GM19328 (cell line): ENCODE data around the gene CINP.
"Not testable (repeated sequence)": the region's sequence is repeated elsewhere in the genome, so short reads cannot be mapped to it uniquely, and the experiment has no call there.

ENCODE experiments used
- ATAC-seq: cut with Tn5 transposase; IDR thresholded peaks from one replicate; pipeline ENCODE4 v1.9.1; 2021; ENCODE audit warnings: mild to moderate bottlenecking, moderate library complexity; ENCODE audit not compliant: unreplicated experiment

CINP gene

DNA sequence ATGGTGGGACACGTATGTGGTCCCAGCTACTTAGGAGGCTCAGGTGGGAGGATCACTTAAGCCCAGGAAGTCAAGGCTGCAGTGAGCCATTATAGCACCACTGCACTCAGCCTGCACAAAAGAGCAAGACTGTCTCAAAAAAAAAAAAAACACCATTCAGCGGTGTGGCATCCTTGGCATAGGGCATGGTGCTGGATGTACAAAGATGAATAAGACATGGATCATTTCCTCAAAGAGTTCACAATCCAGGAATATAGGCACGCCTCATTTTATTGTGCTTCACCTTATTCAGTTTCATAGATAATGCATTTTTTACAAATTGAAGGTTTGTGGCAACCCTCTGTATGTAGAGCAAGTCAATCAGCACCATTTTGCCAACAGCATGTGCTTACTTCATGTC lies 6.4 kb downstream of the CINP start:
- no peak for ATAC-seq

DNA sequence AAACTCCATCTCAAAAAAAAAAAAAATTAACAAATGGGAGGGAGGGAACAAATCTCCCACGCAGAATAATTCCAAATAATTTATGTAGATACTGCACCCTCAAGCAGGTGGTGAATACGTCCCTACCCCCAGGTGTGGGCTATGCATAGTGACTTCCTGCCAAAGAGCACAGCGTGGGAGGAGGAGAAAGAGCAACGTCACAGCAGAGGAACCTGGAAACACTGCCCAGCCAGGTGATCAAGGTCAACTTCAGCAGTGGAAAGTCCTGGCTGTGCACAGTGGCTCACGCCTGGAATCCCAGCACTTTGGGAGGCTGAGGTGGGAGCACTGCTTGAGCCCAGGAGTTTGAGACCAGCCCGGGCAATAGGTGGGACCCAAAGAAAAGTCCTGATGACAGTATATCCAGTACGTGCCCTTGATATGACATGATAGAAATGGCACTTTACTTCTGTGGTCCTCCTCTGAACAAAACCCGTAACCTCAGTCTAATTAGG lies 9.5 kb downstream of the CINP start:
- ATAC-seq = no peak

DNA sequence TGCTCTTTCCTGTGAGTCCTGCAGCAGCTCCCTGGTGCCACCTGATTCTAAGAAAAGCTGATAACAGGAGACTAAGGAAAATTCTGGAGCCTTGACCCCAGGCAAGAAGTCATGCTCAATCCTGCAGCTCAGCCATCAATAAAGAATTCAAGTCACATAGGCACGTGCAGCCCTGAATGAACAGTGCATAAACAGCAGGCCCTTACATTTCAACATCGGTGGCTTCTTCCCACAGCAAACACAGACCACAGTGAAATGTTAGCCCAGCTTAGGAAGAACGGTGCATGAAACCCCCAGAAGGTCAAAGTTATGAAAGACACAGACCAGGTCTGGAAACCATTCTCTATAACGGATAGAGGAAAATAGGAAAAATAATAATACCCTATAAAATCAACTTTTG lies 10.5 kb downstream of the CINP start:
- ATAC-seq = no peak

DNA sequence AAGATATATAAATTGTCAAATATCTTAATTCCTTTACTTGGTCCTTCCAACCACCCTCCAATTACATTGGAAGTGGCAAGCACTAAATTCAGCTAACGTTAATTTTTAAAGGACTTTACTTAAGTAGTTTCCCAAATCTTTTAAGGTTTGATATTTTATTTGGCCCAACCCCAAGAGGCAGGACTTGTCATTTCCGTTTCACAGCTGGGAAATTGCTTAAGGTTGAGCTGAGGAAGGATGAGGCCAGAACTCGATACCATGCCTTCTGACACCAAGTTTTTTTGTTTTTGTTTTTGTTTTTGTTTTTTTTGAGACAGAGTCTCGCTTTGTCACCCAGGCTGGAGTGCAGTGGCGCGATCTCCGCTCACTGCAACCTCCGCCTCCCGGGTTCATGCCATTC lies 11.1 kb downstream of the CINP start:
- ATAC-seq = not testable (repeated sequence)

DNA sequence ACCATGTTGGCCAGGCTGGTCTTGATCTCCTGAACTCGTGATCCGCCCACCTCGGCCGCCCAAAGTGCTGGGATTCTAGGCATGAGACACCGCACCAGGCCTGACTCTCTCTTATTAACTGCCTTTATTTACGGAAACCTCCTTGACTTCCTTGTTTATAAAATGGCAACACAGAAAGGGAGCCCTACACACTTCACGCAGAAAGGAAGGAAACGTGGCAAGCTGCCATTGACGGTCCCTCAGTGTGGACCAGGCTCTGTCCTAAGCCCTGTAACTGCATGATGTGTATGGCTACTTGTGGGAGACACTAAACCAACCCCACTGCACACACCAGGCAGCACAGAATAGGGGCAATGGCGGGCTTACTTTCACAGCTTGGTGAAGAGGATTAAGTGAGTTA lies 11.7 kb downstream of the CINP start:
- no peak for ATAC-seq

DNA sequence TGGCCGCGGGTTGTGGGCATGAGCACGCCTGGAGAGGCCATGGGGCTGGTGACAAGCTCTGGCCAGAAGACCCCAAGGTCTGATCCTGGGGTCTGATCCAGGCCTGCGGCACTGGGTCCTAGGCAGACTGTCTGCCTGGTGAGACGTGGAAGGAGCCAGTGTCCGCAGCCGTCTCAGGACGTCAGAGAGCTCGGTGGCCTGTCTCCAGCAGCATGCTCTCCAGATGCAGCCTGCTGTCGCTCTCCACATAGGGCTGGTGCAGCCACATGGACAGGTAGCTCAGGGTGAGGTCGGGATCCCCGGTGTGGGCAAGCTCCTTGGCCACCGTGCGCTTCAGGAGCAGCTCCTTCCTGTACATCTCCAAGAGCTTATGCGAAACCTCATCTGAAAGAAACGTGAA lies 14.3 kb downstream of the CINP start:
- no peak for ATAC-seq

DNA sequence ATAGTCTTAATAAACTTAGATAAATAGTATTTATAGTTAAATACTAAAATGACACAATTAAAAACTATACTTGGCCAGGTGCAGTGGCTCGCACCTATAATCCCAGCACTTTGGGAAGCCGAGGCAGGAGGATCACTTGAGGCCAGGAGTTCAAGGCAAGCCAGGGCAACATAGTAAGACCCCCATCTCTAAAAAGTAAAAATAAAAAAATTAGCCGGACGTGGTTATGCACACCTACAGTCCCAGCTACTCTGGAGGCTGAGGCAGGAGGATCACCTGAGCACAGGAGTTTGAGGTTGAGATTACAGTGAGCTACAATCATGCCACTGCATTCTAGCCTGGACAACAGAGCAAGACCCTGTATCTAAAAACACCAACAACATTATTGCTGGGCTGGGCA lies 16.0 kb downstream of the CINP start:
- ATAC-seq = no peak

DNA sequence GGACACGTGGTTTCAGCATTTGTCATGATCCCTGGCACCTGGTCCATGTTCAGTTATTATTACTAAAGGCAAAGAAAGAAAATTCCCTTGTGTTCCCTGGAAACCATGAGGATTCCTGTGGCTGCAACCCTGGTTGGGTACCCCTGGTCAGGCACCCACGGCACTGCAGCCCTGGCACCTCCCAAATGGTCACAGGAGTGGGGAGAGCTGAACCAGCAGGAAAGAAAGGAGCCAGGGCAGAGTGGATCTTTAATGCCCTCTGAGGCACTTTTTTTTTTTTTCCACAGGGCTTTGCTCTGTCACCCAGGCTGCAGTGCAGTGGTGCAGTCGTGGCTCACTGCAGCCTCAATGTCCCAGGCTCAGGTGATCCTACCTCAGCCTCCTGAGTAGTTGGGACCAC lies 17.5 kb downstream of the CINP start:
- ATAC-seq = no peak

DNA sequence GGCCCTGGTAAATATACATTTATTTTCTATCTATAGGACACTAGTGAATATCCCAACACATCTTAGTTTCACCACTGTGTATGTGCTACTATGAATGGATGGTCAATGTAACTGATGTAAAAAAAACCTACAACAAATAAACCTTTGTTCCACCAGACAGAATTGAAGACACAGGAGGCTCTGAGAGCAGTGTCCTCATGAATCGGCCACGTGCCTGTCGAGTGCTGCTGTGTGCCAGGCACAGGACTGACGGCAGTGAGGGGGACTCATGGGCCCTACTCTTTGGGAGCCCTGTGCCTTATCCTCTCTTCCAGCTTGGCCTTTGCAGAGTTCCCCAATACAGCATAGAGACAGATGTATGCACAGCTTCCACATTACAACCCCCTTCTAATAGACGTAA lies 18.2 kb downstream of the CINP start:
- no peak for ATAC-seq

DNA sequence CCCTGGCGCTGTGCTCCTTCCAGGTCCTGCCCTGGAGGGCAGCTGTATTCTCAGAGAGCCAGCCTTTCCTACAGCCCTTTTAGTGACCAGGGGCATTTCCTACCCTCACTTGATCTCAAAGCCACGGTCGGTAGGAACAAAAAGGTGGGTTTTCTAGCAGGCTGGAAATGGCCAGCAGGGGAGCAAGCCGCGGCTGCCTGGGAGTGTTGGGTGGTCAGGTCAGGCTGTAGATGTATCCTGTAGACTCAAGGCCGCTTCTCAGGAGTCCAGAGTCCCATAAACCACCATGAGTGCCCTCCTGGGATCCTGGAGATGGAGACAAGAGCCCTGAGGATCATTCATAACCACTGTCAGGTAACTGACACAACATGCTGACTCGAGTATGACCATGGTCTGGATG lies 18.6 kb downstream of the CINP start:
- no peak for ATAC-seq

DNA sequence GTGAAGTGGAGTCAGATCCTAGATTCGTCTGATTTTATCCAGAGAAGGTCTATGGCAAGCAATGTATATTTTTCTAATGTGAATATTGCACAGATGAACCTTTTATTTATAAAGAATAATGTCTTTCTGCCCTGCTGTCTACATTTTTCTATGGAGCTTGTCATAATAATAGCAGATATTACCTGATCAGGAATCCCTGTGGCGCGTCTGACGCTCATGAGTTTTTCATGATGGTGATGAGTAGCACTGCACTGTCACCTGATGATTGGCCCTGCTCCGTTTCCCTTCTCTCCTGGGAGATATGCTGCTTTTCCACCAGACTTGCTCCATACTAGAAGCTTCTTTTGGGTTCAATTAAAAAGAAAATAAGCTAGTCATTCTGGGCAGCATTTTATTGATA lies 20.5 kb downstream of the CINP start:
- ATAC-seq = no peak

DNA sequence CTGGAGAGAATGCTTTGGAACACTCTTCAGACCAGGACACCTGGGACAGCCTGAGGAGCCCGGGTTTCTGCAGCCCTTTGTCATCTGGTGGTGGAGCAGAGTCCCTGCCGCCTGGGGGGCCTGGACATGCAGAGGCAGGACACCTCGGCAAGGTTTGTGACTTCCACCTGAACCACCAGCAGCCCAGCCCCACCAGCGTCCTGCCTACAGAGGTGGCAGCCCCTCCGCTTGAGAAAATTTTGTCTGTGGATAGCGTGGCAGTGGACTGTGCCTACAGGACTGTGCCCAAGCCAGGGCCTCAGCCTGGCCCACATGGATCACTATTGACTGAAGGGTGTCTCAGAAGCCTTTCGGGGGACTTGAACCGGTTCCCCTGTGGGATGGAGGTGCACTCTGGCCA lies 21.1 kb downstream of the CINP start:
- ATAC-seq = no peak

DNA sequence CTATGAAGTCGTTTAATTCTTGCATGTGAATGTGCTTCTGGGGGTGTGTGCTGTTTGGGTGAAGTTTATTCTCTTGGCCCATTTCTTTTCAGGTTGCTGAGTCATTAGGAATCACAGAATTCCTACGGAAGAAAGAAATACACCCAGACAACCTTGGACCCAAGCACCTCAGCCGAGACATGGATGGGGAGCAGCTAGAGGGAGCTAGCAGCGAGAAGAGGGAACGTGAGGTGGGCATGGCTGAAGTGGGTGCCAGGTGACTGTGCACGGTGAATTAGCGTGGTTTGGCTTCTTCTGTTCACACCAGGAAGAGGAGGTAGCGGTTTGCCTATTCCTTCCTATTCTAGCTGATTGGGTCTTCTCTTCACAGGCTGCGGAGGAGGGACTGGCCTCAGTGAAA lies 24.0 kb downstream of the CINP start:
- no peak for ATAC-seq

DNA sequence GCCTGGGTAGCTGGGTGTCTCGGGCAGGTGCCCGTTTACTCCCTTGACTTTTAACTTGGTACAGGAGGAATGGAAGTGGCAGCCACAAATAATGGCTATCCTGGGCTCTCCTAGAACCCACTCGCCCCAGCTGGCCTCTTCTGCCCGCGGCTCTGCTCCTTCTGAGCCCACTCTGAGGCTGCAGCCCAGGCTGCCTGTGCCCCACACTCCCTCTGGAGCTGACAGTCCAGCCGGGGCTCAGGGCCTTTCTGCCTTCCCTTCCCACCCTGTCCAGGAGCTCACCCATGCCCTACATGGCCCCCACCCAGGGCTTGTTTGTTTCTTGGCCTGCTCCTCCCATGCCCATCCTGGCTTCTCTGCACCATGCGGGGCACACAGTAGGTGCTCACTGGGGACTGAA lies 27.5 kb downstream of the CINP start:
- ATAC-seq = no peak

DNA sequence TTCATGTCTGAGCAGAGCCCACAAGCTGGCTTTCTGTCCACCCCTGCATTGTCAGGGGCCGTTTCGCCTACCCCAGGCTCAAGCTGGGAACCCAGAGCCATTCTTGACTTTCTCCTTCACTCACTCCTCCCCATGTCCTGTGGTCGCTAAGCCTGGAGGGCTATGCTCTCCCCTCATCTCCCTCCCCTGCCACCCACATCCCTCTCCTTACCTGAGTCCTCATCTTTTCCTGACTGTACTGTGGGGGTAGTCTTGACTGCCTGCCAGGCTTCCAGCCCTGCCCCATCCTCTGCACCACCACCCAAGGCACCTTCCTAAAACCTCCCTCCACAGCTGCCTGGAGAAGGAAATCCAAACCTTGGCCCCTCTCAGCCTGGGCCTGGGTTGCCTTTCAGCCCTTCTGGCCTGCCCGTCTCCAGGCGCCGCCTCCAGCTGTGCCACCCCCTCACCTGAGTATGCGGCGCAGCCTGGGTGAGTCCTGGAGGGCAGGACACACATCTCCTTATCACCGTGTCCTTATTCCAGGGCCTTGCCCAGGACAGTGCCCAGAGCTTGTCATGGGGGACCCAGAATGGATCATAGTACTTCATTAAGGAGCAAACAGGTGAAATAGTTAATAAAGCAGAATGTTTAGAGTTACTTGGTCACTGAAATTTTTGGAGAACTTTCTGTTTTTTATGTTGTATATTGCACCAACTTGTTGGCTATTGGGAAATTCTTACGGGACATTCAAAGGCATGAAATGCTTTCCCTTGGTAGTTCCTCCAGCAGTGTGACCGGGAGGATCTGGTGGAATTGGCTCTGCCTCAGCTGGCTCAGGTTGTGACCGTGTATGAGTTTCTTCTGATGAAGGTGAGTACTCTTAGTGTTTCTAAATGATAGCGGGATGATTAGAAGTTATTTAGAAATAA lies 28.6 kb downstream of the CINP start:
- ATAC-seq = no peak

DNA sequence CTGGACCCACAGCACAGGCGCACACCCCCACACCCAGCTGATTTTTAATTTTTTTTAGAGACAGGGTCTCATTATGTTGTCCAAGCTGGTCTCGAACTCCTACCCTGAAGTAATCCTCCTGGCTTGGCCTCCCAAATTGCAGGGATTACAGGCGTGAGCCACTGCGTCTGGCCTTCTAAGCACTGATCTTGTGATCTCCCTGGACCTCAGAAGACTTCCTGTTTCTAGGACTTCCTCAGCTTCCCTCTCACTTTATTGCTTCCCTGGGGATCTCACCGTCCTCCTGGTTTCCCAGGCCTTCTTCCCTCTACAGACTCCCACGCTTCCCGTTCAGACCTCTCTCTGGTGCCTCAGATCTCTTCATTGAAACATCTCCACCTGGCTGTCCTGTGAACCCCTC lies 29.3 kb downstream of the CINP start:
- ATAC-seq = no peak

DNA sequence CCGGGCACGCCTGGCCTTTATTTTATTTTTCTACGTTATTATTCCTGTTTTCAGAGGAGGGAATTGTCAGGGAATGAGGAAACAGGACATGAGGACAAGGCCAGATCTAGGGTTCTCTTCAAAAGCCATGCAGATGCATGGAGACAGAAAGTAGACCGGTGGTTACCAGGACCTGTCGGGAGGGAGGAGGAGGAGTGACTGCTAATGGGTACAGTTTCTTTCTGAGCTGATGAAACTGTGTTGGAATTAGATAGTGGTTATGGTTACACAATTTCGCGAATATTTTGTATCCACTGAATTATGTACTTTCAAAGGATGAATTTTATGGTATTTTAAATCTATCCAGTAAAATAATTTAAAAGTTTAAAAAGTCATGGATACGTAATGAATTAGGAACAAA lies 31.9 kb downstream of the CINP start:
- no peak for ATAC-seq

DNA sequence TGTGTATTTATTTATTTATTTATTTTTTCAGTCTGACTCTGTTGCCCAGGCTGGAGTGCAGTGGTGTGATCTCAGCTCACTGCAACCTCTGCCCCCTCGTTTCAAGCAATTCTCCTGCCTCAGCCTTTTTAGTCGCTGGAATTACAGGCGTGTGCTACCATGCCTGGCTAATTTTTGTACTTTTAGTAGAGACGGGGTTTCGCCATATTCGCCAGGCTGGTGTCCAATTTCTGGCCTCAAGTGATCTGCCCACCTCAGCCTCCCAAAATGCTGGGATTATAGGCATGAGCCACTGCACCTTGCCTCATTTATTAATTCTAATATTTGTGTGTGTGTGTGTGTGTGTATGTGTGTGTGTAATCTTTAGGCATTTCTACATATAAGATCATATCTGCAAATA lies 33.3 kb downstream of the CINP start:
- not testable (repeated sequence) for ATAC-seq

DNA sequence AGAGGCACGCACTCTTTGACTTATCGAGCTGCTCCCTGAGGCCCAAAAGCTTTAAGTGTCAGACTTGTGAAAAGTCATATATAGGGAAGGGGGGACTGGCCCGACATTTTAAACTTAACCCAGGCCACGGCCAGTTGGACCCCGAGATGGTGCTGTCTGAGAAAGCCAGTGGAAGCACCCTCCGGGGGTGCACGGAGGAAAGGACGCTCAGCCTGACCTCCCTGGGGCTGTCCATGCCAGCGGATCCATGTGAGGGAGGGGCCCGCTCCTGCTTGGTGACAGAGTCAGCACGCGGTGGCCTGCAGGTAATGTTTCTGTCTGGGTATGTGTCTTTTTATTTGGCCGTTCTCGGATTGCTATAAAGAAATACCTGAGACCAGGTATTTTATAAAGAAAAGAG lies 36.1 kb downstream of the CINP start:
- ATAC-seq = no peak

DNA sequence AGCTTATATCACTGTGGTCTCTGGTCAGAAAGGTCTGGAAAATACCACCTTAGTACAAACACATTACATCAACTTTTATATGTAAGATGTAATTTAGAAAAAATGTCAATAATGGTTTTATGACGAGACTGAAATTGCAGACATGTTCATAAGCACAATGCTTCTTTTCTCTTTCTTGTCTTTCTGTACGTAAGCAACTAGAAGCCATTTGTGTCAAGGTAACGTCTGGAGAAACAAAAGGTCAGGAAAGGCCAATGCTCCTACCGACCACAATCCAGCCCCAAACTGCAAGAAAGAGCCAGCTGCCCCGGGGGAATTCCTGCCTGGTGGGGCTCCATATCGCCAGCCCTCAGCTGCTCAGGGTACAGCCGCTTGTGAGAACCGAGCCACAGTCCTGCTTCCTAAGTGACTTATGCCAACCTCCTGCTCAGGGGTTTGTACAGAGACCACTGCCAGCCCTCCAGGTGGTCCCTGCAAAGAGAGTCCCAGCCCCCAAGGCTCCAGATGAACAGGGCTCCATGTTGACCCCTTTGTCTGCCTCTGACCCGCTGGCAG lies 36.8 kb downstream of the CINP start:
- no peak for ATAC-seq

DNA sequence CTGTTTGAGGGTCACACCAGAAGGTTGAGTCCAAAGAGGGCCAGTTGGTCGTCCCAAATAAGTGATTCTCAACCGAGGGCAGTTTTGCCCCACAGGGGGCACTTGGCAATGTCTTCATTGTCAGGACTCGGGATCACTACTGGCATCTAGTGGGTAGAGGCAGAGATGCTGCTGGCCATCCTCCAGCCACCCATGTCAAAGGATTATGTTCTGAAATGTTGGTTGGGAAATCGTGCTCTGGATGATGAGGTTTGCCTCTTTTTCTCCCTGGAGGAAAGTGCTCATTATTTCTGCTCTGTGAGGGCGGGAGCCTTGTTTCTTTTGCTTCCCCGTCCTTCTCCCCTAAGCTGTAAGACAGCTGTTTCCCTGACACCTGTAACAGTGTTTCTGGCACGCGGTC lies 39.6 kb downstream of the CINP start:
- ATAC-seq = no peak
